SK-N-SH treated with all-trans-retinoic acid at 6 μM for 48 hours (cell line): Measurements from ENCODE around the gene TSG101.

Experiments used
- ATAC-seq: fragments of 200-7000 bp; cut with Tn5 transposase; 3 replicates; pipeline ENCODE4 v1.9.1; 2020; ENCODE audit warnings: mild to moderate bottlenecking, moderate library complexity
- ARNTL ChIP-seq: fragments of 450-650 bp; formaldehyde crosslinking; IDR thresholded peaks from 2 replicates; pipeline ENCODE4 v1.5.0; 2020; ENCODE audit warnings: low read depth, mild to moderate bottlenecking, moderate library complexity, borderline replicate concordance
- BACH2 ChIP-seq: fragments of 250-450 bp; sonication (Bioruptor Pico); IDR thresholded peaks from 2 replicates; pipeline ENCODE4 v1.9.0; 2021; ENCODE audit warnings: mild to moderate bottlenecking, borderline replicate concordance
- CSDC2 ChIP-seq: fragments of 250-450 bp; sonication (Bioruptor Pico); IDR thresholded peaks from 2 replicates; pipeline ENCODE4 v1.5.0; 2020; ENCODE audit warnings: mild to moderate bottlenecking, moderate library complexity
- ESRRG ChIP-seq: fragments of 250-450 bp; sonication (Bioruptor Pico); IDR thresholded peaks from 2 replicates; pipeline ENCODE4 v1.6.1; 2021; ENCODE audit warnings: mild to moderate bottlenecking
- GLIS3 ChIP-seq: fragments of 250-450 bp; sonication (Bioruptor Pico); IDR thresholded peaks from 2 replicates; pipeline ENCODE4 v1.5.0; 2020; ENCODE audit warnings: mild to moderate bottlenecking, moderate library complexity
- ISL1 ChIP-seq: fragments of 250-450 bp; sonication (Bioruptor Pico); IDR thresholded peaks from 2 replicates; pipeline ENCODE4 v2.1.2; 2022; ENCODE audit warnings: mild to moderate bottlenecking, moderate library complexity
- OSR1 ChIP-seq: fragments of 250-450 bp; sonication (Bioruptor Pico); IDR thresholded peaks from 2 replicates; pipeline ENCODE4 v1.8.0; 2022; ENCODE audit warnings: moderate library complexity, mild to moderate bottlenecking, inconsistent platforms
- PATZ1 ChIP-seq: fragments of 250-450 bp; sonication (Bioruptor Pico); IDR thresholded peaks from 2 replicates; pipeline ENCODE4 v1.8.0; 2020; ENCODE audit warnings: mild to moderate bottlenecking, moderate library complexity, borderline replicate concordance
- POU6F1 ChIP-seq: fragments of 250-450 bp; sonication (Bioruptor Pico); IDR thresholded peaks from 2 replicates; pipeline ENCODE4 v1.8.0; 2021; ENCODE audit warnings: low read depth, mild to moderate bottlenecking, moderate library complexity, borderline replicate concordance
- PPARA ChIP-seq: fragments of 250-450 bp; sonication (Bioruptor Pico); IDR thresholded peaks from 2 replicates; pipeline ENCODE4 v1.5.0; 2020; ENCODE audit warnings: mild to moderate bottlenecking, borderline replicate concordance
- RARB ChIP-seq: fragments of 250-450 bp; sonication (Bioruptor Pico); IDR thresholded peaks from 2 replicates; pipeline ENCODE4 v1.8.0; 2021; ENCODE audit warnings: mild to moderate bottlenecking, moderate library complexity
- SNAI2 ChIP-seq: fragments of 250-450 bp; sonication (Bioruptor Pico); IDR thresholded peaks from 2 replicates; pipeline ENCODE4 v1.5.0; 2020; ENCODE audit warnings: mild to moderate bottlenecking, moderate library complexity
- TCF4 ChIP-seq: fragments of 250-450 bp; sonication (Bioruptor Pico); IDR thresholded peaks from 2 replicates; pipeline ENCODE4 v1.8.0; 2021; ENCODE audit warnings: mild to moderate bottlenecking, moderate library complexity, borderline replicate concordance
- TOX ChIP-seq: fragments of 250-450 bp; sonication (Bioruptor Pico); IDR thresholded peaks from 2 replicates; pipeline ENCODE4 v1.8.0; 2021; ENCODE audit warnings: mild to moderate bottlenecking, moderate library complexity, borderline replicate concordance
- ZC3H10 ChIP-seq: fragments of 250-450 bp; sonication (Bioruptor Pico); IDR thresholded peaks from 2 replicates; pipeline ENCODE4 v1.5.1; 2021; ENCODE audit warnings: mild to moderate bottlenecking, moderate library complexity
- ZFP3 ChIP-seq: fragments of 250-450 bp; sonication (Bioruptor Pico); IDR thresholded peaks from 2 replicates; pipeline ENCODE4 v1.5.0; 2020; ENCODE audit warnings: mild to moderate bottlenecking, moderate library complexity
- ZFP30 ChIP-seq: fragments of 450-650 bp; formaldehyde crosslinking; IDR thresholded peaks from 2 replicates; pipeline ENCODE4 v1.5.0; 2022; ENCODE audit warnings: mild to moderate bottlenecking, moderate library complexity
- ZNF565 ChIP-seq: fragments of 450-650 bp; formaldehyde crosslinking; conservative IDR thresholded peaks from 2 replicates; pipeline ENCODE4 v1.5.0; 2020; ENCODE audit warnings: low read depth, mild to moderate bottlenecking, moderate library complexity
- ZNF70 ChIP-seq: fragments of 450-650 bp; formaldehyde crosslinking; IDR thresholded peaks from 2 replicates; pipeline ENCODE4 v1.5.0; 2020; ENCODE audit warnings: mild to moderate bottlenecking, moderate library complexity
- ZNF8 ChIP-seq: fragments of 450-650 bp; formaldehyde crosslinking; IDR thresholded peaks from 2 replicates; pipeline ENCODE4 v1.5.0; 2020; ENCODE audit warnings: mild to moderate bottlenecking, moderate library complexity
- TF ChIP-seq, protein P1 (sequence below): fragments of 250-450 bp; sonication (Bioruptor Pico); IDR thresholded peaks from 2 replicates; pipeline ENCODE4 v1.5.0; 2020; ENCODE audit warnings: mild to moderate bottlenecking, moderate library complexity
- TF ChIP-seq, protein P2 (sequence below): fragments of 250-450 bp; sonication (Bioruptor Pico); IDR thresholded peaks from 2 replicates; pipeline ENCODE4 v1.5.1; 2021; ENCODE audit warnings: mild to moderate bottlenecking, moderate library complexity

The TSG101 gene

GRCh38 chr11:18540207-18541009, 13.7 kb upstream of the TSG101 start:
- ATAC-seq = peak; percentile 80
- TF ChIP-seq PATZ1 (CRISPR knock-in tag) (no peak), ZFP30 (CRISPR knock-in tag) (no peak), POU6F1 (no peak), PPARA (no peak), TCF4 (no peak), OSR1 (CRISPR knock-in tag) (no peak), ZNF8 (CRISPR knock-in tag) (no peak), CSDC2 (no peak), ARNTL (CRISPR knock-in tag) (no peak), BACH2 (no peak), SNAI2 (no peak), ZC3H10 (CRISPR knock-in tag) (no peak), ZNF70 (no peak), RARB (CRISPR knock-in tag) (no peak), GLIS3 (CRISPR knock-in tag) (no peak), ZNF565 (CRISPR knock-in tag) (no peak), TOX (CRISPR knock-in tag) (no peak)
- TF ChIP-seq, protein P1, sequence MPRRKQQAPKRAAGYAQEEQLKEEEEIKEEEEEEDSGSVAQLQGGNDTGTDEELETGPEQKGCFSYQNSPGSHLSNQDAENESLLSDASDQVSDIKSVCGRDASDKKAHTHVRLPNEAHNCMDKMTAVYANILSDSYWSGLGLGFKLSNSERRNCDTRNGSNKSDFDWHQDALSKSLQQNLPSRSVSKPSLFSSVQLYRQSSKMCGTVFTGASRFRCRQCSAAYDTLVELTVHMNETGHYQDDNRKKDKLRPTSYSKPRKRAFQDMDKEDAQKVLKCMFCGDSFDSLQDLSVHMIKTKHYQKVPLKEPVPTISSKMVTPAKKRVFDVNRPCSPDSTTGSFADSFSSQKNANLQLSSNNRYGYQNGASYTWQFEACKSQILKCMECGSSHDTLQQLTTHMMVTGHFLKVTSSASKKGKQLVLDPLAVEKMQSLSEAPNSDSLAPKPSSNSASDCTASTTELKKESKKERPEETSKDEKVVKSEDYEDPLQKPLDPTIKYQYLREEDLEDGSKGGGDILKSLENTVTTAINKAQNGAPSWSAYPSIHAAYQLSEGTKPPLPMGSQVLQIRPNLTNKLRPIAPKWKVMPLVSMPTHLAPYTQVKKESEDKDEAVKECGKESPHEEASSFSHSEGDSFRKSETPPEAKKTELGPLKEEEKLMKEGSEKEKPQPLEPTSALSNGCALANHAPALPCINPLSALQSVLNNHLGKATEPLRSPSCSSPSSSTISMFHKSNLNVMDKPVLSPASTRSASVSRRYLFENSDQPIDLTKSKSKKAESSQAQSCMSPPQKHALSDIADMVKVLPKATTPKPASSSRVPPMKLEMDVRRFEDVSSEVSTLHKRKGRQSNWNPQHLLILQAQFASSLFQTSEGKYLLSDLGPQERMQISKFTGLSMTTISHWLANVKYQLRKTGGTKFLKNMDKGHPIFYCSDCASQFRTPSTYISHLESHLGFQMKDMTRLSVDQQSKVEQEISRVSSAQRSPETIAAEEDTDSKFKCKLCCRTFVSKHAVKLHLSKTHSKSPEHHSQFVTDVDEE = no peak
- TF ChIP-seq, protein P2, sequence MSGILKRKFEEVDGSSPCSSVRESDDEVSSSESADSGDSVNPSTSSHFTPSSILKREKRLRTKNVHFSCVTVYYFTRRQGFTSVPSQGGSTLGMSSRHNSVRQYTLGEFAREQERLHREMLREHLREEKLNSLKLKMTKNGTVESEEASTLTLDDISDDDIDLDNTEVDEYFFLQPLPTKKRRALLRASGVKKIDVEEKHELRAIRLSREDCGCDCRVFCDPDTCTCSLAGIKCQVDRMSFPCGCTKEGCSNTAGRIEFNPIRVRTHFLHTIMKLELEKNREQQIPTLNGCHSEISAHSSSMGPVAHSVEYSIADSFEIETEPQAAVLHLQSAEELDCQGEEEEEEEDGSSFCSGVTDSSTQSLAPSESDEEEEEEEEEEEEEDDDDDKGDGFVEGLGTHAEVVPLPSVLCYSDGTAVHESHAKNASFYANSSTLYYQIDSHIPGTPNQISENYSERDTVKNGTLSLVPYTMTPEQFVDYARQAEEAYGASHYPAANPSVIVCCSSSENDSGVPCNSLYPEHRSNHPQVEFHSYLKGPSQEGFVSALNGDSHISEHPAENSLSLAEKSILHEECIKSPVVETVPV (CRISPR knock-in tag) = no peak

GRCh38 chr11:18536209-18536608, 9.5 kb upstream of the TSG101 start:
- TF ChIP-seq, protein P1 = no peak
- TF ChIP-seq ZFP30 (CRISPR knock-in tag) (no peak), ZNF70 (no peak), ZC3H10 (CRISPR knock-in tag) (no peak), GLIS3 (CRISPR knock-in tag) (no peak), POU6F1 (no peak), ZNF565 (CRISPR knock-in tag) (no peak), TOX (CRISPR knock-in tag) (no peak), ZNF8 (CRISPR knock-in tag) (no peak), PPARA (no peak), RARB (CRISPR knock-in tag) (no peak), ZFP3 (CRISPR knock-in tag) (no peak), ESRRG (CRISPR knock-in tag) (no peak), SNAI2 (no peak), BACH2 (no peak), OSR1 (CRISPR knock-in tag) (no peak), ISL1 (CRISPR knock-in tag) (no peak), TCF4 (no peak), ARNTL (CRISPR knock-in tag) (no peak)
- TF ChIP-seq, protein P2 (CRISPR knock-in tag) = no peak
- no peak for ATAC-seq
